HG02943 (cell line): ENCODE measurements around the gene C15orf62.

Source experiments
- ATAC-seq: cut with Tn5 transposase; IDR thresholded peaks from one replicate; pipeline ENCODE4 v1.9.1; 2021; ENCODE audit warnings: mild to moderate bottlenecking, low read depth, moderate library complexity; ENCODE audit not compliant: unreplicated experiment

Gene C15orf62

GRCh38 chr15:40775740-40776536, 6.2 kb downstream of the C15orf62 start:
- no peak for ATAC-seq

GRCh38 chr15:40776537-40777141, 6.9 kb downstream of the C15orf62 start:
- ATAC-seq: no peak

GRCh38 chr15:40782609-40783227, 12.9 kb downstream of the C15orf62 start:
- ATAC-seq: no peak

GRCh38 chr15:40785164-40785563, 15.4 kb downstream of the C15orf62 start:
- ATAC-seq: no peak

GRCh38 chr15:40785814-40786213, 16.0 kb downstream of the C15orf62 start:
- no peak for ATAC-seq

GRCh38 chr15:40787344-40787841, 17.6 kb downstream of the C15orf62 start:
- ATAC-seq: no peak

GRCh38 chr15:40787991-40788390, 18.2 kb downstream of the C15orf62 start:
- no peak for ATAC-seq

GRCh38 chr15:40789119-40789518, 19.3 kb downstream of the C15orf62 start:
- no peak for ATAC-seq

- ATAC-seq: no peak
Measured at GRCh38 chr15:40789999-40790398, 20.2 kb downstream of the C15orf62 start.

GRCh38 chr15:40790718-40791117, 20.9 kb downstream of the C15orf62 start:
- ATAC-seq: no peak

- ATAC-seq: no peak
Measured at GRCh38 chr15:40792394-40792793, 22.6 kb downstream of the C15orf62 start.

GRCh38 chr15:40793216-40793989, 23.6 kb downstream of the C15orf62 start:
- no peak for ATAC-seq

GRCh38 chr15:40796041-40796440, 26.3 kb downstream of the C15orf62 start:
- no peak for ATAC-seq

GRCh38 chr15:40796512-40796911, 26.7 kb downstream of the C15orf62 start:
- no peak for ATAC-seq

- no peak for ATAC-seq
Measured at GRCh38 chr15:40799523-40799922, 29.7 kb downstream of the C15orf62 start.

- ATAC-seq: no peak
Measured at GRCh38 chr15:40803076-40803475, 33.3 kb downstream of the C15orf62 start.

GRCh38 chr15:40803688-40804087, 33.9 kb downstream of the C15orf62 start:
- no peak for ATAC-seq

- ATAC-seq: no peak
Measured at GRCh38 chr15:40806672-40807027, 36.9 kb downstream of the C15orf62 start.

GRCh38 chr15:40807028-40807887, 37.5 kb downstream of the C15orf62 start, which contains the start of the genes DNAJC17 and ZFYVE19:
DNAJC17 (minus strand) TSS chr15:40807473; CDS start chr15:40807446, 27 bp downstream.
ZFYVE19 (plus strand) TSS chr15:40807089; CDS start chr15:40807590, 501 bp downstream.
- peak; percentile 90 for ATAC-seq
